Mesothelial cell of epicardium (in vitro differentiated cells): ENCODE measurements around the gene MBOAT2. TPM values are rescaled to one million over a fixed set of nuclear protein-coding genes. Genes with fewer than 3 reads are reported as not detected.
A peak's percentile ranks its signal among the peaks of the same experiment; 100 is the strongest.

Source experiments
- DNase-seq, 2 experiments: peaks; one replicate each; pipeline ENCODE4 v3.0.0; 2021; ENCODE audit warnings: low spot score in 2 of 2; ENCODE audit not compliant: unreplicated experiment in 2 of 2
- H3K27ac Mint-ChIP-seq: 2 replicates; pipeline ENCODE4 v1.8.0; 2021; ENCODE audit warnings: mixed read lengths
- H3K27me3 Mint-ChIP-seq: 2 replicates; pipeline ENCODE4 v1.8.0; 2021; ENCODE audit warnings: low read depth, mixed read lengths
- H3K36me3 Mint-ChIP-seq: 2 replicates; pipeline ENCODE4 v1.8.0; 2021; ENCODE audit warnings: mixed read lengths
- H3K4me1 Mint-ChIP-seq: 2 replicates; pipeline ENCODE4 v1.8.0; 2021; ENCODE audit warnings: mixed read lengths
- H3K4me3 Mint-ChIP-seq: 2 replicates; pipeline ENCODE4 v1.8.0; 2021; ENCODE audit warnings: mild to moderate bottlenecking, moderate library complexity, mixed read lengths
- H3K9me3 Mint-ChIP-seq: 2 replicates; pipeline ENCODE4 v1.8.0; 2021; ENCODE audit warnings: mixed read lengths
- total RNA-seq: library from RNA; stranded (reverse); gene quantifications from 3 replicates; pipeline ENCODE4 v1.2.1, GENCODE V29; 2021
- TF ChIP-seq, protein P1 (sequence below): fragments of 200-600 bp; sonication (generic); IDR thresholded peaks from one replicate; pipeline ENCODE4 v1.5.0; 2021; ENCODE audit warnings: antibody characterized with exemption; ENCODE audit not compliant: unreplicated experiment

The MBOAT2 gene
- total RNA-seq, 1 donor from 2014 or later, result 53.0 TPM

DNA sequence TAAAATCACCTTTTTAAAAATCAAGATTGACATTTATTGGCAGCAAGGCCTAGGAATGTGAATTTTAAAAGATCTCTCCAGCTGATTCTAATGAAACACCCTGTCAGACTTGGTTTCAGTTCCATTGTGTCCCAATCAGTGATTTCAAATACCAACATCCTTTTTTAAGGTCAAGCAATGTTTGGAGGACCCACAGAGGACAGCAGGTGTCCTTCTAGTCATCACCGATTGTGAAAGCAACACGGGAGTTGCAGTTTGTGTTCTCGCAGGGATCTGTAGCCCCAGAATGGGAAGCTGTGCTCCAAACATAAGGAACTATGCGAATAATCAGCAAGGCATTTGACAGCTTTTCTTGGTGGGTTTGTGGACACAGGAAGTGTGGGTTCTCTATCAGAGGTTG is 161.6 kb downstream of the MBOAT2 start:
- no peak overlapping the region for H3K27ac Mint-ChIP-seq
- DNase-seq, result no peak
- no peaks in the 10 kb centered on the region for H3K9me3 Mint-ChIP-seq
- H3K4me3 Mint-ChIP-seq, result no peak overlapping the region
- no peaks in the 10 kb centered on the region for H3K27me3 Mint-ChIP-seq
- H3K4me1 Mint-ChIP-seq, result peaks cover 14% of the 10 kb centered on the region
- H3K36me3 Mint-ChIP-seq, result no peaks in the 10 kb centered on the region
- TF ChIP-seq, protein P1, sequence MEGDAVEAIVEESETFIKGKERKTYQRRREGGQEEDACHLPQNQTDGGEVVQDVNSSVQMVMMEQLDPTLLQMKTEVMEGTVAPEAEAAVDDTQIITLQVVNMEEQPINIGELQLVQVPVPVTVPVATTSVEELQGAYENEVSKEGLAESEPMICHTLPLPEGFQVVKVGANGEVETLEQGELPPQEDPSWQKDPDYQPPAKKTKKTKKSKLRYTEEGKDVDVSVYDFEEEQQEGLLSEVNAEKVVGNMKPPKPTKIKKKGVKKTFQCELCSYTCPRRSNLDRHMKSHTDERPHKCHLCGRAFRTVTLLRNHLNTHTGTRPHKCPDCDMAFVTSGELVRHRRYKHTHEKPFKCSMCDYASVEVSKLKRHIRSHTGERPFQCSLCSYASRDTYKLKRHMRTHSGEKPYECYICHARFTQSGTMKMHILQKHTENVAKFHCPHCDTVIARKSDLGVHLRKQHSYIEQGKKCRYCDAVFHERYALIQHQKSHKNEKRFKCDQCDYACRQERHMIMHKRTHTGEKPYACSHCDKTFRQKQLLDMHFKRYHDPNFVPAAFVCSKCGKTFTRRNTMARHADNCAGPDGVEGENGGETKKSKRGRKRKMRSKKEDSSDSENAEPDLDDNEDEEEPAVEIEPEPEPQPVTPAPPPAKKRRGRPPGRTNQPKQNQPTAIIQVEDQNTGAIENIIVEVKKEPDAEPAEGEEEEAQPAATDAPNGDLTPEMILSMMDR, result no peak

DNA sequence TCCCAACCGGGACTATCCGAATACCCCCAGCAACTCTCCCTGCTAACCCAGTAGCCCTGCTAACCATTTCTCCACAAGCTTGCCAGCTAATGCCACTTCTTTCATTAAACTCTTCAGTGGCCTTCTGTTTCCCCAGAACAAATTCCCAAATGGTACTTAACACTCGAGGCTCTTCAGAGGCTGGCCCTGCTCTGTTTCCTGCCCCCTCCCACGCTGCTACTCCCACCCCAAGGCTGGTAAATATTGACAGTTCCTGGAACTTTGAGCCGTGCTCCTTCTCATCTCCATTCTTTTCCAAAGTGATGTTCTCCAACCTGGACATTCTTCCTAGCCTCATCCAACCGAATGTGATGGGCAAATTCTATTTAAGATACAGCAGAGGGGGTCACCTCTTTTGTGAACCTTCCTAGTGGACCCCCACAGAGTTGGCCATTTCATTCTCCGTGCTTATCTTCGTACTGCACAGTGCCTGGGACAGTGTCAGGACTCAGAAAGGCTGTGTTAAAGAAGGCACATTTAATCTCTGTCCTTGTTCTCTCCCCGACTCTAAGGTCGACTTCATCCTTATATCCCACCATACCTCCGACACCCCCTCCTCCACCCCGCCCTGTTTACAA is 162.9 kb downstream of the MBOAT2 start:
- DNase-seq, result no peak
- Mint-ChIP-seq H3K4me1 (peaks cover 24% of the 10 kb centered on the region), H3K27ac (no peak overlapping the region), H3K36me3 (no peaks in the 10 kb centered on the region), H3K4me3 (no peak overlapping the region), H3K27me3 (no peaks in the 10 kb centered on the region), H3K9me3 (no peaks in the 10 kb centered on the region)
- TF ChIP-seq, protein P1, result no peak

DNA sequence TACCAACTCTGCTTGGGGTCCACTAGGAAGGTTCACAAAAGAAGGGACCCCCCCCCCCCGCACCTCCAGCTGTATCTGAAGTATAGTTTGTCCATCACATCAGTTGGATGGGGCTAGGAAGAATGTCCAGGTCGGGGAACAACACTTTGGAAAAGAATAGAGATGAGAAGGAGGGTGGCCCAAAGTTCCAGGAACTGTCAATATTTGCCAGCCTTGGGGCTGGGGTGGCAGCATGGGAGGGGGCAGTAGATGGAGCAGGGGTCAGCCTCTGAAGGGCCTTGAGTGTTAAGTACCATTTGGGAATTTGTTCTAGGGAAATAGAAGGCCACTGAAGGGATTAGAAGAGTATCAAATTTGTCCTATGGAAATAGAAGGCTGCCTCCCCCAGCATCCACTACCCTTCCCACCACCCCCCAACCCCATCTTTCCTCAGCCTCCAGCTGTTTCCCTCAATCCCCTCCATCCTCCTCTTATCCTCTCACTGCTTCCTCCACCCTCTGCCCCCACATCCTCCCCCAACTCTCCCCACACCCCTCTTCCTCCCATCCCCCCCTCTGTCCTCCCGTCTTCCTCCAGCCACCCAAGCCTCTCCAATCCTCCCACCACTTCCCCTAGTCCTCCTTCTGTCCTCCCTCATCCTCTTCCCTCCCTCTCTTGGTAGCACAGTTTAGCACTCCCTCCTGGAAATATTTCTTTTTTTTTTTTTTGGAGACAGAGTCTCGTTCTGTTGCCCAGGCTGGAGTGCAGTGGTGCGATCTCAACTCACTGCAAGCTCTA is 164.1 kb downstream of the MBOAT2 start:
- peaks cover 29% of the 10 kb centered on the region for H3K4me1 Mint-ChIP-seq
- no peak overlapping the region for H3K4me3 Mint-ChIP-seq

DNA sequence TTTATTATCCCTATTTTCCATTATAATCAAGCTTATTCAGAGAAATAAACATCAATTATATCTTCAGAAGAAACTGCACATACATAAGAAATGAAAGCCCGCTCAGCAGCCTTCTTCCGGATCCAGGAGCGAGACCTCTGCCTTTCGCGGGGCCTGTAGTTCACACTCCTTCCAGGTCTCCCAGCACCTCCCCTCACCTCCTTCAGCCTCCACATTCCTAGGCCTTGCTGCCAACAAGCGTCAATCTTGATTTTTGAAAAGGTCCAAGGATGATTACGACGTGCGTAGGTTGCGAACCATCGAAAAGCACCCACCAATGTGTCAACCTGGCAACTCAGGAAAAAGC is 165.7 kb downstream of the MBOAT2 start:
- no peaks in the 10 kb centered on the region for H3K36me3 Mint-ChIP-seq
- H3K4me1 Mint-ChIP-seq, result peaks cover 34% of the 10 kb centered on the region
- no peaks in the 10 kb centered on the region for H3K27me3 Mint-ChIP-seq
- H3K9me3 Mint-ChIP-seq, result no peaks in the 10 kb centered on the region
- no peak for DNase-seq
- TF ChIP-seq, protein P1, result no peak
- H3K4me3 Mint-ChIP-seq, result peak overlapping the region; percentile 99
- H3K27ac Mint-ChIP-seq, result peak overlapping the region; percentile 73

More for the DNA sequence above, 164.1 kb downstream of the MBOAT2 start:
- no peak for DNase-seq
- Mint-ChIP-seq H3K36me3 (no peaks in the 10 kb centered on the region), H3K27me3 (no peaks in the 10 kb centered on the region), H3K27ac (no peak overlapping the region), H3K9me3 (no peaks in the 10 kb centered on the region)
- TF ChIP-seq, protein P1, result no peak

DNA sequence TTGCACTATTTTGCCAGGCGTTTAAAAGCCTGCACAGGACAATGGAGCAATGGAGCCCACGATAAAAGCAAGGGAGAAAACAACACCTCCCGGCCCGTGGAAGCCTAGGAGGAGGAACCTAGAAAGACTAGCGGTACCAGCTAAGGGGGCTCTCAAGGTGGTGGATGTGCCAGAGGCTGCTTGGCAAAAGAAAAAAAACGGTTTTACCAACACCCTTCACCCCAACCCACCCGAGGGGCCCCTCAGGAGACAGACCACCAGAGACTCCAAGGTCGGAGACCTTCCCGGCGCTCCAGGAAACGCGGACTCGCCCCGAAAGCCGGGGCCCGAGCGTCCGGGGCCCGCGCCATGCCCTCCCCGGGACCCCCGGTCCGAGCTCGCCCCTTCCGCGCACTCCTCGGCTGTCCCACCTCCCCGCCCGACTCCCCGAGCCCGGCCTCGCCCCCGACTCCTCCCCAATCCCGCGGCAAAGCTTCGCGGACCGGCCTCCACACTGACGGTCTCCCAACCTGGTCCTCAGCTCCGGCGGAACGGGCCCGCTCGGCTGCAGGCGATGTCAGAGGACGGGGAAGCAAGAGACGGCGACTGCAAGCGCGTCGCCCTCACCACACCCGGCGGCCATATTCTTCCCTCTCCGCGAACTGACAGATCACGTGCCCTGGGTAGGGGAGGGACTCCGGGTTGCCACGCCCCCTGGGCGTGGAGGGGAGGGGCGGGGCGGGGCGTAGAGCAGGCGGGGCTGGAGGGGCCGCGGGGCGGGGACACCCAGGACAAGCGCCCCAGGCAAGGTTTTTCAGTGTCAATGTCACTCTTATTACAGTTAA is 166.3 kb downstream of the MBOAT2 start, which contains the start of gene KIDINS220:
Gene KIDINS220 (minus strand): TSS at position 643 of the 824 bp plus-strand sequence. CDS start 10,520 bp downstream, outside the sequence.
- Mint-ChIP-seq H3K9me3 (no peaks in the 10 kb centered on the region), H3K36me3 (no peaks in the 10 kb centered on the region), H3K4me3 (peak within 1 kb of the TSS; percentile 99), H3K27ac (peak within 1 kb of the TSS; percentile 99), H3K27me3 (no peaks in the 10 kb centered on the region), H3K4me1 (peaks cover 36% of the 10 kb centered on the region)
- DNase-seq, result peak; percentile 82 to 84
- TF ChIP-seq, protein P1, result no peak
